Activated CD4-positive, alpha-beta T cell treated with anti-CD3 and anti-CD28 coated beads for 48 hours (primary cell): ENCODE data around the gene MAP7.

Experiments used
- DNase-seq: peaks from one replicate; pipeline ENCODE4 v3.0.0-alpha.2; 2020

MAP7 gene

DNA sequence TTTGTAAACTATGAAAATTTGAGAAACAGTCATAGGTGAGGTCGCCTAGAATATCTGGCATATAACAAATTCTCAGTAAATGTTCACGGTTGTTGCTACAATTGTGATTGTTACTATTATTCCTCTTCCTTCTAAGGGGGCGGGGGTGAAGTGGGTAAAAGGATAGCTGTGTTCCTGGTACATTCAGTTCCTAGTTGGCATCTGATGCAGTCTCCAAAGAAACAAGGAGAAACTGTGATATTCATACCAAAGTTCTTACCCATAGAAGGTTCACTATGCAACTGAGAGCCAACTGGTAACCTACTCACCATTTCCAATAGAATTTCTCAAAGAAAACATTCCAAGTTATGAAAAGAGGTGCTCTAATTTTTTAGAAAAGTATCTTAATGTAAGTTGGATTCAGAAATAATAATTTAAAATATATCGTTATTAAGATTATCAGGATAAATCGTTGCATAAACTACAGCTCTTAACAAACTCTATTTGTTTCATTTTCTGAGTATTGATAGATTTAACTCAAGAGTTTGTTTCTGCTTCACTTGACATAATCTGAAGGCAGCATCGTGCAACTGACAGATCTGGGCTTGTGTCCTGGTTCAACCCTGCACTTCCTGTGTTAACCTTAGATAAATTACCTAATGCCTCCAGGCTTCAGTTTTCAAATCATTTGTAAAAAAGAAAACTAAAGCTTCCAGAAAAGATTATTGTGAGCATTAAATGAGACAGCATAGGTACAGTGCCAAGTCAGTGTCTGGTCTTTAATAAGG is 13.3 kb upstream of the MAP7 start:
- no peak for DNase-seq

GRCh38 chr6:136562211-136562610 is 12.0 kb upstream of the MAP7 start:
- no peak for DNase-seq

DNA sequence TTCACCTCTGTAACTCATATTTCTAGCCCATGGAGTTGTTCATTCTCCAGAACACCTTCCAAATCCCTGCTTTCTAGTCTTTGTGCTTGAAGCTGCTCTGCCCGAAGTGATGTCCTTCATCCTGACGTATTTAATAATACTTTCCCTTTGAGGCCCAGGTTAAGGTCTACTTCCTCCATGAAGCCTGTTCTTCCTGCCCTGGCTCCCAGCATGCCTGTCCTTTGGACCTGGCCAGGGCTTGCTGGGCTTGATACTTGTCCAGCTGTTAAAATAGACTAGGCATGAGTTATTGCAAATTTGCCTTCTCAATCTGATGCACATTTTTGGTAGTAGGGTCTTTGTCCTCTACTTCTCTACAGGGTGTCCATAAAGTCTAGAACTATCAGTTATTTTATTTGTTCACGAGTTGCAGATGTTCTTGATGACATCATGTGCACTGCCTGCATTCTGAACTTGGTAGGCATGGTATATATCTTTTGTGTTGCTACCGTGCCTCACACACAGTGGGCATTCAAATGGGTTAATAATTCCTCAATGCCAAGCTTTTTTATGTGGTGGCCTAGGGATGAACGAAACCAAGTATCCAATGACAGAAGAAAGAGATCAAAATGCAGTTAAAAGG is 3.1 kb upstream of the MAP7 start:
- no peak for DNase-seq

DNA sequence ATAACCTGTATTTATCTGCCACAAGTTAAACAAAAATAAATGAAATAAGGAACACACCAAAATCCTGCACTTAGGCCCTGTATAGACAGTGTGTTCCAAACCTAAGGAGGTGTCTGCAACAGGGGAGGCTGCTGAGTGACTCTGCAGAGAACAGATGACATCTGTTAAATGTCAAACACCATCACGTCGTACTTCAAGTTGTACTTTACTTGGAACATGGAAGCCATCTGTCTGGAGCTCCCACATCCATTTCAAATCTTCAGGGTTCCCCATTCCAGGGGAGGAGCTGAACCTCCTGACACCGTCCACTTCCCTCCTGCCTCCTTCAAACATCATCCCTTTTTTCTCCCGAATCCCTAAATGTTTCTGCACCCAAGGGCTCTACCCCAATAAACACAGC is 1.8 kb upstream of the MAP7 start:
- DNase-seq, result no peak

GRCh38 chr6:136551103-136551502 is 881 bp upstream of the MAP7 start:
- no peak for DNase-seq

- no peak for DNase-seq
These were observed 235 bp downstream of the MAP7 start for GRCh38 chr6:136550045-136550329.

GRCh38 chr6:136549300-136550044 is 750 bp downstream of the MAP7 start:
- no peak for DNase-seq

DNA sequence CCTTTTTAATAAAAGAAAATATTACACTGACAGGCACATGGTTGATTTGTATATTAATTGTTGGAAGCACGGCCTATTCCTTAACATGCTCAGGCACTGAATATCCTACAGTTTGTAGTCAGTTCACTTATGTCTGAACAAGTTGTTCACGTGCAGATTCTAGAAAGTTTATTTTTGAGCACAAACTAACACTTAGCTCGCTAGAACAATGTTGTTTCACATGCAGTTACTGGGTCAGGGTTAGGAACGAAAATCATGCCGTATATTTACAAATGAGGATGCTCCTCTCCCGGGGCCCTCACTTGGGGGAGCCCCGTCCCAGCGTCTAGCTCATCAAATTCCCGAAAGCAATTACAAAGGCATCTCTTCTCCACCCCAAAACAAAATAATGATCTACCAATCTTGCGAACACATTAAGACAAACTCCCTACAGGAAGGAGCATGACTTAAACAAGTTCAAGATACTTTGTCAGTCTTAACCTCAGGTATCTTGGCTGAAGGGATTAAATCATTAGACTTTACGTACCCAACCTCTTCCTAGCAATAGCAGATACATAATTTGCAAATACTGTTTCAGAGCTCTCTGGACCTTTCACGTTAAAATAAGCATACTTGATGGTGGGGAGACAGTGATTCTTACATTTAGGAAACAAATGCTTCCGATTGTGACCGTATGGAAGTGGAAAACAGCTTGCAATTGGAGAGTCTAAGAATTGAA is 1.5 kb downstream of the MAP7 start:
- no peak for DNase-seq

- no peak for DNase-seq
These were observed 2.4 kb downstream of the MAP7 start for GRCh38 chr6:136547871-136548270.

- DNase-seq, result no peak
These were observed 2.9 kb downstream of the MAP7 start for GRCh38 chr6:136547336-136547735.

GRCh38 chr6:136546331-136546730 is 3.9 kb downstream of the MAP7 start:
- DNase-seq, result no peak

- DNase-seq, result no peak
These were observed 5.9 kb downstream of the MAP7 start for GRCh38 chr6:136544326-136544725.

GRCh38 chr6:136541395-136541794 is 8.8 kb downstream of the MAP7 start:
- DNase-seq, result no peak

DNA sequence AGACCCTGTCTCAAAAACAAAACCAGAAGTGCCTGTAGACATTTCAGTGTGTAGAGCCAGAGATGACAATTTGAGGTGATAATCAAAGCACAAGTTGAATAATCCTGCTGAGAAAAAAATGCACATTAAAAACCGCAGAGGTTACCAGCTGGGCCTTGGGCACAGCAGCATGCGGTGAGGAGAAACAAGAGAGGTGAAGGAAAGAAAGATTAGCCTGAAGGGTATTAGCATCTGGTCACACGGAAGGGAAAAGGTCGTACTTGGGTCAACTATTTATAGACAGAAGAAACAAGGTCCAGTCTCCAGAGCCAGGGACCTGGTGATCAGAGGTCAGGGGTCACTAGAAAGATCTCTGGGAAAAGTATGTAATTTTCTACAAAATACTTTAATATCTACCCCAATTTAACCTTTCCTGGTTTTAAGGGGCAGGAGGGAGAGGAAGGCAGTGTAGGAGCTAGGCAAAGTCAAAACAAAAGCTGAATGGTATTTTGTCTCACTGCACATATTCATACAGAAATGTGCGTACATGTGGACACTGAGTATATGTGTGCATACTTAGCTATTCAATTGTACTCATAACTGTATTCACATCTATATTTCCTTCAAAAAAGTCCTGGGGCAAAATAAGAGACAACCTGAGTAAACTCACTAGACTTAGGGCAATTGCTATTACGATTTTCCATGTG is 10.1 kb downstream of the MAP7 start:
- no peak for DNase-seq

- DNase-seq, result no peak
These were observed 11.4 kb downstream of the MAP7 start for GRCh38 chr6:136538836-136539235.

- no peak for DNase-seq
These were observed 14.2 kb downstream of the MAP7 start for GRCh38 chr6:136535880-136536650.

DNA sequence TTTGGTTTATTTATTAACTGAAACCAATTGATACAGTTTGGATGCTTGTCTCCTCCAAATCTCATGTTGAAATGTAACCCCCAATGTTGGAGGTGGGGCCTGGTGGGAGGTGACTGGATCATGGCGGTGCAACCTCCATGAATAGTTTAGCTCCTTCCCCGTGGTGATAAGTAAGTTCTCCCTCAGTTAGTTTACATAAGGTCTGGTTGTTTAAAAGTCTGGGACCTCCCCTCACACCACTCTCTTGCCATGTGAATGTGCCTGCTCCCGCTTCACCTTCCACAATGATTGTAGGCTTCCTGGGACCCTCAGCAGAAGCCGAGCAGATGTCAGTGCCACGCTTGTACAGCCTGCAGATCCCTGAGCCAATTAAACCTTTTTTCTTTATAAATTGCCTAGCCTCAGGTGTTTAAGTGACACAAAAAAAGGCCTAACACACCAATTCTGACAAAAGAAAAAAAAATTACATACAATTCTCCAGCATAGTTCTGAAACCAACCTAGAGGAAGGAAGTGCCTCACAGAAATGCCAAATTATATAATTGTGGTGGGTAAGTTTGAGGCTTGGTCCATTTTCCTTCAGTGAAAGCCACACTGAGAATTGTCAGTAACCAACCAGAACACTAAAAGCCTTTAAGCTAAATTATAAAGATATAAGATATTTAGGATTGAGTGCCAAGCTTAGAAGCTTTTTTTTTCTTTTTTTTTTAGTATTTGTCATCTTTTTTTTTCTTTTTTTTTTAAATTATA is 15.0 kb downstream of the MAP7 start:
- no peak for DNase-seq

DNA sequence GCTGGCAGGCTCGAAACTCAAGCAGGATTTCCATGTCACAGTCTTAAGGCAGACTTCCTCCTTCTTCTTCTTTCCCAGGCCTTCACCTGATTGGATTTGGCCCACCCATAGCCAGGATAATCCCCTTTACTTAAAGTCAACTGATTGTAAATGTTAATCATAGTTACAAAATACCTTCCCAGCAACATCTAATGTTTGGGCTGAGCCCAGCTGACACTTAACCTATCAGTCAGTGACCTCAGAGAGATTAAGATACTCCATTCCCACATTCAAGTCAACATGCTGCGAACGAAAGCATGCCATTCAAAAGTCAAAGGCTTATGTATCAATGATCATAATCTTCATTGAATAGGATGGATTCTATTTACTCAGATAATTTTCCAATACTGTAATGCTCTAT is 16.0 kb downstream of the MAP7 start:
- DNase-seq, result no peak

DNA sequence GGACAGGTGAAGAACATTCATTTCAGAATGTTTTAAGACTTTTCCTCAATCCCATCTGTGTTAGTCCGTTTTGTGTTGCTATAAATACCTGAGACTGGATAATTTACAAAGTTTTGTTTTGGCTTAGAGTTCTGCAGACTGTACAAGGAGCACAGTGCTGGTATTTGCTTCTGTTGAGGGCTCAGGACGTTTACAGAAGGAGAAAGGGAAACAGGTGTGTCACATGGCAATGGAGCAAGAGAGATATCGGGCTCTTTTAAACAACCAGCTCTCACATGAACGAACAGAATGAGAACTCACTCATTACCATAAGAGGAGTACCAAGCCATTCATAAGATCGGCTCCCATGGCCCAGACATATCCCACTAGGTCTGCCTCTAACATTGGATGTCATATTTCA is 16.7 kb downstream of the MAP7 start:
- no peak for DNase-seq

DNA sequence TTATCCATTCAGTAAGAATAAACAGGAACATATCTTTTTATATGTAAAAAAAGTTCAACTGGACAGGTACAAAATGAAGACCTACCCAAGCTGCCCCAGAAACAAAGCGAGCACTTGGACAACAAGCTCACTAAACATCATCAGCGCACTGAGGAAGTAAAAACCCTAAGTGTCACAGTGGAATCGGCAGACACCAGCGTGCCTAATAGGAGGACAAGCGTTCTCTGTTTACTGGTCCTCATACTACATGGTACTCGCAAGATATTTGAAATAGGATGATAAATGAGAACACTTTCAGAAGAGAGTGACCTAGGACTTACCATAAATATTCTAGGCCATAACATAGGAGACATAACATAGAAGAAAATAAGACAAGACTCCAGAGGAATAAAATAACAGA is 18.2 kb downstream of the MAP7 start:
- DNase-seq, result no peak

GRCh38 chr6:136529710-136530109 is 20.5 kb downstream of the MAP7 start:
- DNase-seq, result no peak

GRCh38 chr6:136528477-136528876 is 21.7 kb downstream of the MAP7 start:
- DNase-seq, result no peak
